Transverse colon (tissue), 4 donors: Measurements from ENCODE around the gene ZPLD1. TPM values are rescaled to one million over a fixed set of nuclear protein-coding genes. Genes with fewer than 3 reads are reported as not detected.

ENCODE experiments used
- DNase-seq: peaks from one replicate; pipeline ENCODE4 v3.0.0-alpha.2; 2019
- H3K27ac ChIP-seq, 4 donors: fragments of 200-600 bp; sonication (generic); 2 replicates each; pipeline ENCODE4 v1.5.1; 2016 to 2018; ENCODE audit warnings: inconsistent platforms in 4 of 4
- H3K27me3 ChIP-seq: fragments of 200-600 bp; sonication (generic); 2 replicates; pipeline ENCODE4 v1.5.1; 2017; ENCODE audit warnings: inconsistent platforms
- H3K36me3 ChIP-seq, 4 donors: fragments of 200-600 bp; sonication (generic); 2 replicates each; pipeline ENCODE4 v1.5.1; 2017 to 2019; ENCODE audit warnings: inconsistent platforms in 4 of 4
- H3K4me1 ChIP-seq, 4 donors: fragments of 200-600 bp; sonication (generic); 2 replicates each; pipeline ENCODE4 v1.5.1; 2017 to 2020; ENCODE audit warnings: inconsistent platforms in 4 of 4
- H3K4me3 ChIP-seq, 4 donors: fragments of 200-600 bp; sonication (generic); 1 replicate in 1 of 4; 2 replicates in 3 of 4; pipeline versions ENCODE4 v1.5.1 to v1.6.1; 2017 to 2019; ENCODE audit warnings: inconsistent platforms in 4 of 4
- H3K9me3 ChIP-seq, 2 donors: fragments of 200-600 bp; sonication (generic); 2 replicates each; pipeline ENCODE4 v1.5.1; 2017 to 2019; ENCODE audit warnings: inconsistent platforms in 2 of 2
- EP300 ChIP-seq: sonication (generic); formaldehyde crosslinking; IDR thresholded peaks from one replicate; pipeline ENCODE4 v1.6.1; 2017; ENCODE audit warnings: antibody characterized with exemption, low read depth
- POLR2A ChIP-seq: fragments of 450-650 bp; IDR thresholded peaks from one replicate; pipeline ENCODE4 v1.6.1; 2016; ENCODE audit warnings: antibody characterized with exemption, mild to moderate bottlenecking, moderate library complexity
- POLR2AphosphoS5 ChIP-seq, 3 donors: sonication (generic); formaldehyde crosslinking; IDR thresholded peaks; one replicate each; pipeline ENCODE4 v1.6.1; 2016; ENCODE audit warnings: antibody characterized with exemption in 3 of 3
- WGBS, 2 donors: methylation state at CpG; one replicate each; pipeline ENCODE4 v1.1.5; 2018; ENCODE audit warnings: low coverage in 1 of 2; 5-methylcytosine and 5-hydroxymethylcytosine counted together
- in situ Hi-C, 4 donors: fragments of 200-750 bp; cut with MboI; loops; one replicate each; pipeline versions ENCODE4 v1.15.0 to v1.15.1; 2017; ENCODE audit warnings: low sequenced_read_pairs in 3 of 4, low pct_ligation_motif_present in 1 of 4, low pct_unique_long_range_greater_than_20kb in 1 of 4
- intact Hi-C: fragments of 100-400 bp; cut with DNase I; formaldehyde crosslinking; loops from one replicate; pipeline ENCODE4 v1.15.1; 2023; ENCODE audit warnings: low total_unique reads
- total RNA-seq, 4 donors: library from RNA; depleted of rRNA; stranded (reverse); fragments of >200 nt; gene quantifications; one replicate each; pipeline ENCODE4 v1.1.0, GENCODE V29; 2016
- TF ChIP-seq, protein P1 (sequence below), 5 experiments: fragments of 200-600 bp in 3 of 5; fragments of 450-650 bp in 2 of 5; sonication (generic) in 3 of 5; IDR thresholded peaks; 1 replicate in 2 of 5; 2 replicates in 3 of 5; pipeline ENCODE4 v1.5.1; 2016 to 2017; ENCODE audit warnings: antibody characterized with exemption in 5 of 5, inconsistent platforms in 3 of 5, mild to moderate bottlenecking in 2 of 5, moderate library complexity in 1 of 5

The ZPLD1 gene
- total RNA-seq, 4 donors from 2014 or later, result not detected

DNA sequence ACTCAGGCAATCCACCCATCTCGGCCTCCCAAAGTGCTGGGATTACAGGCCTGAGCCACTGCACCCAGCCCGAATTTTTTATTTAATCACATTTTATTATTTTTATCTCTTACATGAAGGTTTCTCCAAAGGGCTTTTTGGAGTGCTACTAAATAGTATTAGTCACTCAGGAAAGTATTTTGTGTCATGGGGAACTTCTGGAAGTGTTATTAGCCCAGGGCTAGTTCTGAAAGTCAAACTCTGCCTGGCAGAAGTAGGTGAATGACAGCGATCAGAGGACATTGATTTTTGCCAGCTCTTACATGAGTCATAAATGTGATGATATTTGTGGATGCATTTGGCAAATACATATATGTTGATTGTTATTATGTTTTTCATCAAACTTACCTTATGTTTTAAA is 48.7 kb downstream of the ZPLD1 start:
- Histone ChIP-seq H3K4me3 (no peak overlapping the region), H3K9me3 (no peaks in the 10 kb centered on the region), H3K27ac (no peak overlapping the region), H3K27me3 (no peaks in the 10 kb centered on the region), H3K36me3 (no peaks in the 10 kb centered on the region), H3K4me1 (no peaks in the 10 kb centered on the region)
- DNase-seq, result no peak
- intact Hi-C loops, result no loop called here
- WGBS, 2 donors, result 81 to 83% methylated on average over 3 of the region's 3 CpGs
- in situ Hi-C loops, result no loop called here
- TF ChIP-seq POLR2A (no peak), EP300 (no peak), POLR2AphosphoS5 (IDR thresholded peaks at IDR 0.05) (no peak)
- TF ChIP-seq, protein P1, sequence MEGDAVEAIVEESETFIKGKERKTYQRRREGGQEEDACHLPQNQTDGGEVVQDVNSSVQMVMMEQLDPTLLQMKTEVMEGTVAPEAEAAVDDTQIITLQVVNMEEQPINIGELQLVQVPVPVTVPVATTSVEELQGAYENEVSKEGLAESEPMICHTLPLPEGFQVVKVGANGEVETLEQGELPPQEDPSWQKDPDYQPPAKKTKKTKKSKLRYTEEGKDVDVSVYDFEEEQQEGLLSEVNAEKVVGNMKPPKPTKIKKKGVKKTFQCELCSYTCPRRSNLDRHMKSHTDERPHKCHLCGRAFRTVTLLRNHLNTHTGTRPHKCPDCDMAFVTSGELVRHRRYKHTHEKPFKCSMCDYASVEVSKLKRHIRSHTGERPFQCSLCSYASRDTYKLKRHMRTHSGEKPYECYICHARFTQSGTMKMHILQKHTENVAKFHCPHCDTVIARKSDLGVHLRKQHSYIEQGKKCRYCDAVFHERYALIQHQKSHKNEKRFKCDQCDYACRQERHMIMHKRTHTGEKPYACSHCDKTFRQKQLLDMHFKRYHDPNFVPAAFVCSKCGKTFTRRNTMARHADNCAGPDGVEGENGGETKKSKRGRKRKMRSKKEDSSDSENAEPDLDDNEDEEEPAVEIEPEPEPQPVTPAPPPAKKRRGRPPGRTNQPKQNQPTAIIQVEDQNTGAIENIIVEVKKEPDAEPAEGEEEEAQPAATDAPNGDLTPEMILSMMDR (IDR thresholded peaks at IDR 0.05), result no peak

DNA sequence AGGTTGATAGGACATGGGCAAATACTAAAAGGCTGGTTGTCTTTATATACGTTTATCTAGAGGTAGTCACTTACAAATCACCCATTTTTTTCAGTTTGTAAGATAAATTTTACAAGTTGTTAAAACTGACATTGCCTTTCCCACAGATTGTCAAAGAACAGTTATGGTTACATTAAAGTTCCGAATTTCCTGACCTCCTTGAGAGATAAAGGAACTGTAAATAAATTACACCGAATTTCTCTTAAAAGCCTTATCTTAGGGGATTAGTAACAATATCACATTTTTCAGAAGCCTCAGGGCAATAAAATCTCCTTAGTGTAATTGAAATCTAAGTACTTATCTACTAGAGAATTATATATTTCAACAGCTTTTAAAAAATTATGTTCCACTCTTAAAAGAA is 49.5 kb downstream of the ZPLD1 start:
- no peaks in the 10 kb centered on the region for H3K4me1 ChIP-seq
- H3K9me3 ChIP-seq, result no peaks in the 10 kb centered on the region
- no peak overlapping the region for H3K4me3 ChIP-seq
- intact Hi-C loops (no loop called here), in situ Hi-C loops (no loop called here)
- H3K27me3 ChIP-seq, result no peaks in the 10 kb centered on the region
- WGBS, 2 donors, result 32 to 35% methylated on average over 3 of the region's 3 CpGs
- no peak for TF ChIP-seq POLR2AphosphoS5 (IDR thresholded peaks at IDR 0.05)
- TF ChIP-seq, protein P1 (IDR thresholded peaks at IDR 0.05), result no peak
- TF ChIP-seq EP300, result no peak
- no peak for TF ChIP-seq POLR2A
- no peak overlapping the region for H3K27ac ChIP-seq
- no peaks in the 10 kb centered on the region for H3K36me3 ChIP-seq
- DNase-seq, result no peak

DNA sequence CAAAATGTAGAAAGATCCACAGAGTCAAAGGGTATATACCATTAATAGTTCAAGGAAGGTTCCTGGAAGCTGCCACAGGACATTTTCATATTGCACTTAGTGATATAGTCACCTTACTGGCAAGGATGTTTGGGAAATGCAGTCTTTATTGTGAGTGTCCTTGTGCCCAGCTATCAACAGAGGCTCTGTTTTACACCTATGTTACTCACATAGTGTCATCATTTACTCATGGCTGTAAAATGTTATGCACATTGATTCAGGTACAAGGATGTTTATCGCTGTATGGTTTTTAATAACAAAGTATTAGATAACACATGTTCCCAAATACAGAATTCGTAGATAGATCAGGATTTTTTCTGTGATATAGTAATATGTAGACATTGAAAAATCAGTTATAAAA is 50.9 kb downstream of the ZPLD1 start:
- no peak for DNase-seq
- no peaks in the 10 kb centered on the region for H3K27me3 ChIP-seq
- no peak for TF ChIP-seq EP300
- no peak for TF ChIP-seq POLR2AphosphoS5 (IDR thresholded peaks at IDR 0.05)
- TF ChIP-seq, protein P1 (IDR thresholded peaks at IDR 0.05), result no peak
- TF ChIP-seq POLR2A, result no peak
- H3K4me1 ChIP-seq, result no peaks in the 10 kb centered on the region
- WGBS, 2 donors, result 81 to 85% methylated on average over 2 of the region's 2 CpGs
- H3K36me3 ChIP-seq, result no peaks in the 10 kb centered on the region
- in situ Hi-C loops (no loop called here), intact Hi-C loops (no loop called here)
- no peaks in the 10 kb centered on the region for H3K9me3 ChIP-seq
- no peak overlapping the region for H3K4me3 ChIP-seq
- H3K27ac ChIP-seq, result no peak overlapping the region

DNA sequence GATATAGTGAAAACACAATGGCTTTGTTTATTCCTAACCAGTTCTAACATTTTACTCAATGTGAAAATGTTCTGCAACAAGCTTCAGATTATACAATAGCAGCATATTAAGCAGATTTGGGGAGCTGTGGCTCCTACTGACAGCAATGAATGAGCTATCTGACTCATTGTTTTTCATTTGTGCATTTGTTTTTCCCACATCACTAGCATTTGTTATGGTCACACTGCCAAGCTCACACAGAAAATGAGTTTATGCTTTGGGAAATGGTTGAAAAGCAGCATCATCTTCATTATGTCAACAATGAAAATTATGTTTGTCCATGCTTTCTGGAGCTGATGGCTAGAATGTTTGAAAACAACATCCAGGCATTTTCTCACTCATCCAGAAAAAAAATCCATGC is 53.5 kb downstream of the ZPLD1 start:
- in situ Hi-C loops (no loop called here), intact Hi-C loops (no loop called here)
- DNase-seq, result no peak
- no peaks in the 10 kb centered on the region for H3K4me1 ChIP-seq
- no peaks in the 10 kb centered on the region for H3K36me3 ChIP-seq
- no peak overlapping the region for H3K4me3 ChIP-seq
- no peaks in the 10 kb centered on the region for H3K27me3 ChIP-seq
- no peak overlapping the region for H3K27ac ChIP-seq
- TF ChIP-seq, protein P1 (IDR thresholded peaks at IDR 0.05), result no peak
- no peak for TF ChIP-seq EP300
- no peak for TF ChIP-seq POLR2AphosphoS5 (IDR thresholded peaks at IDR 0.05)
- no peak for TF ChIP-seq POLR2A
- H3K9me3 ChIP-seq, result no peaks in the 10 kb centered on the region
